SK-N-MC (cell line): Measurements from ENCODE around the gene CSRP2.

Experiments
- DNase-seq: peaks from one replicate; pipeline ENCODE4 v3.0.0-alpha.2; 2011; ENCODE audit warnings: low read depth, low spot score
- H3K27ac ChIP-seq: fragments of 200-600 bp; sonication (generic); 2 replicates; pipeline ENCODE4 v1.5.1; 2016; ENCODE audit warnings: mixed run types
- H3K36me3 ChIP-seq: fragments of 200-600 bp; sonication (generic); 2 replicates; pipeline ENCODE4 v1.6.1; 2017; ENCODE audit warnings: antibody characterized with exemption, low read length, mixed read lengths; ENCODE audit not compliant: insufficient read depth
- H3K4me3 ChIP-seq: fragments of 200-600 bp; sonication (generic); 2 replicates; pipeline ENCODE4 v1.5.1; 2016
- H3K9ac ChIP-seq: fragments of 200-600 bp; sonication (generic); 2 replicates; pipeline ENCODE4 v1.8.0; 2017; ENCODE audit warnings: mixed run types, mixed read lengths; ENCODE audit not compliant: insufficient read length
- H3K9me3 ChIP-seq: fragments of 200-600 bp; sonication (generic); 2 replicates; pipeline ENCODE4 v1.6.1; 2017; ENCODE audit warnings: low read depth, mild to moderate bottlenecking, antibody characterized with exemption, low read length, moderate library complexity, mixed read lengths
- EZH2 ChIP-seq: fragments of 200-600 bp; sonication (generic); IDR thresholded peaks from one replicate; pipeline ENCODE4 v1.6.1; 2017; ENCODE audit warnings: antibody characterized with exemption
- FOXP2 ChIP-seq: optimal IDR thresholded peaks from 2 replicates; pipeline ENCODE3; 2011; ENCODE audit warnings: mild to moderate bottlenecking, moderate library complexity; ENCODE audit not compliant: insufficient read depth; ENCODE audit errors: extremely low read length, control extremely low read depth
- POLR2AphosphoS5 ChIP-seq: IDR thresholded peaks from 2 replicates; pipeline ENCODE4 v1.6.1; 2012; ENCODE audit warnings: mild to moderate bottlenecking, low read depth, low read length, borderline replicate concordance

Gene CSRP2

GRCh38 chr12:76878899-76879709, at the start of gene CSRP2:
Gene CSRP2, minus strand, starts transcription at chr12:76879019. Its CDS starts 12,759 bp downstream, at chr12:76866260.
- Histone ChIP-seq H3K36me3 (no peaks in the 10 kb centered on the region), H3K27ac (no peak within 1 kb of the TSS), H3K9ac (peak within 1 kb of the TSS; percentile 74), H3K4me3 (peak within 1 kb of the TSS; percentile 89), H3K9me3 (no peaks in the 10 kb centered on the region)
- no peak for DNase-seq
- peak; percentile 90 for TF ChIP-seq POLR2AphosphoS5
- TF ChIP-seq EZH2 = no peak
- TF ChIP-seq FOXP2 = no peak

- no peak for DNase-seq
- Histone ChIP-seq H3K4me3 (no peak overlapping the region), H3K9ac (no peak overlapping the region), H3K9me3 (no peaks in the 10 kb centered on the region), H3K36me3 (no peaks in the 10 kb centered on the region), H3K27ac (no peak overlapping the region)
- TF ChIP-seq EZH2 = no peak
These were observed 48.5 kb upstream of the CSRP2 start for GRCh38 chr12:76927170-76927784.

GRCh38 chr12:76925135-76925534, 46.3 kb upstream of the CSRP2 start:
- no peaks in the 10 kb centered on the region for H3K36me3 ChIP-seq
- no peak overlapping the region for H3K4me3 ChIP-seq
- TF ChIP-seq EZH2 = no peak
- no peak for TF ChIP-seq POLR2AphosphoS5
- TF ChIP-seq FOXP2 = no peak
- H3K9me3 ChIP-seq = no peaks in the 10 kb centered on the region
- no peak for DNase-seq
- H3K27ac ChIP-seq = no peak overlapping the region
- H3K9ac ChIP-seq = no peak overlapping the region

- Histone ChIP-seq H3K9me3 (no peaks in the 10 kb centered on the region), H3K4me3 (no peak overlapping the region), H3K27ac (no peak overlapping the region), H3K36me3 (no peaks in the 10 kb centered on the region), H3K9ac (no peak overlapping the region)
- no peak for DNase-seq
- TF ChIP-seq EZH2 (no peak), POLR2AphosphoS5 (no peak), FOXP2 (no peak)
These were observed 44.0 kb upstream of the CSRP2 start for GRCh38 chr12:76922866-76923265.

- Histone ChIP-seq H3K9me3 (no peaks in the 10 kb centered on the region), H3K27ac (no peak overlapping the region), H3K36me3 (no peaks in the 10 kb centered on the region), H3K9ac (no peak overlapping the region), H3K4me3 (no peak overlapping the region)
- no peak for DNase-seq
- no peak for TF ChIP-seq FOXP2
- no peak for TF ChIP-seq EZH2
- no peak for TF ChIP-seq POLR2AphosphoS5
These were observed 43.3 kb upstream of the CSRP2 start for GRCh38 chr12:76921891-76922664.

GRCh38 chr12:76921100-76921471, 42.3 kb upstream of the CSRP2 start:
- H3K9ac ChIP-seq = no peak overlapping the region
- TF ChIP-seq EZH2 (no peak), FOXP2 (no peak), POLR2AphosphoS5 (no peak)
- no peak for DNase-seq
- H3K27ac ChIP-seq = no peak overlapping the region
- H3K4me3 ChIP-seq = no peak overlapping the region
- H3K9me3 ChIP-seq = no peaks in the 10 kb centered on the region
- no peaks in the 10 kb centered on the region for H3K36me3 ChIP-seq

- Histone ChIP-seq H3K9ac (no peak overlapping the region), H3K36me3 (no peaks in the 10 kb centered on the region), H3K27ac (no peak overlapping the region), H3K4me3 (no peak overlapping the region), H3K9me3 (no peaks in the 10 kb centered on the region)
- DNase-seq = no peak
- TF ChIP-seq POLR2AphosphoS5 (no peak), FOXP2 (no peak)
These were observed 41.6 kb upstream of the CSRP2 start for GRCh38 chr12:76920172-76921099.

GRCh38 chr12:76919383-76920171, 40.8 kb upstream of the CSRP2 start:
- Histone ChIP-seq H3K36me3 (no peaks in the 10 kb centered on the region), H3K9me3 (no peaks in the 10 kb centered on the region), H3K4me3 (no peak overlapping the region), H3K9ac (no peak overlapping the region), H3K27ac (no peak overlapping the region)
- no peak for DNase-seq
- no peak for TF ChIP-seq FOXP2
- TF ChIP-seq EZH2 = no peak
- TF ChIP-seq POLR2AphosphoS5 = no peak
